CD4-positive, alpha-beta memory T cell (primary cell): ENCODE data around the gene RIPOR3. TPM values are rescaled to one million over a fixed set of nuclear protein-coding genes. Genes with fewer than 3 reads are reported as not detected.
"Not testable (repeated sequence)": the region's sequence is repeated elsewhere in the genome, so short reads cannot be mapped to it uniquely, and the experiment has no call there.

Source experiments
- CTCF ChIA-PET: fragments of 350-600 bp; sonication (Branson Sonifier 250); formaldehyde crosslinking; loops from one replicate; lab custom pipeline; 2021; ENCODE audit warnings: inconsistent platforms; ENCODE audit not compliant: partially characterized antibody; lab: Charles Lee
- POLR2A ChIA-PET: fragments of 350-600 bp; sonication (Branson Sonifier 250); formaldehyde crosslinking; loops from one replicate; lab custom pipeline; 2021; ENCODE audit not compliant: partially characterized antibody; lab: Charles Lee
- DNase-seq, 5 donors: peaks; one replicate each; pipeline versions ENCODE4 v3.0.0 to v3.0.0-alpha.2; 2020 to 2022; ENCODE audit warnings: mixed read lengths in 1 of 5
- H3K27ac ChIP-seq: one replicate; pipeline ENCODE4 v1.7.0; 2013; ENCODE audit warnings: low read depth, low read length
- H3K27me3 ChIP-seq: 2 replicates; pipeline ENCODE4 v1.7.0; 2013; ENCODE audit warnings: mild to moderate bottlenecking, low read length, moderate library complexity; ENCODE audit not compliant: insufficient read depth
- H3K36me3 ChIP-seq: 2 replicates; pipeline ENCODE4 v1.7.0; 2013; ENCODE audit warnings: mild to moderate bottlenecking, low read length, moderate library complexity; ENCODE audit not compliant: insufficient read depth
- H3K4me1 ChIP-seq: 2 replicates; pipeline ENCODE4 v1.7.0; 2013; ENCODE audit warnings: mild to moderate bottlenecking, low read length, moderate library complexity; ENCODE audit not compliant: insufficient read depth
- H3K4me3 ChIP-seq, 2 donors: one replicate each; pipeline ENCODE4 v1.7.0; 2013; ENCODE audit warnings: low read length in 2 of 2, mild to moderate bottlenecking in 1 of 2
- H3K9me3 ChIP-seq, 2 donors: one replicate each; pipeline ENCODE4 v1.7.0; 2013; ENCODE audit warnings: low read length in 2 of 2, control low read depth in 1 of 2; ENCODE audit not compliant: control insufficient read depth in 1 of 2
- H3K27ac Mint-ChIP-seq, 7 donors: one replicate each; pipeline ENCODE4 v1.8.0; 2020 to 2021; ENCODE audit warnings: mixed read lengths in 7 of 7, mild to moderate bottlenecking in 6 of 7, inconsistent platforms in 3 of 7, moderate library complexity in 3 of 7
- H3K27me3 Mint-ChIP-seq, 2 donors: one replicate each; pipeline ENCODE4 v1.8.0; 2020 to 2021; ENCODE audit warnings: mixed read lengths in 2 of 2
- H3K36me3 Mint-ChIP-seq, 2 donors: one replicate each; pipeline ENCODE4 v1.8.0; 2020 to 2021; ENCODE audit warnings: mixed read lengths in 2 of 2, inconsistent platforms in 1 of 2, mild to moderate bottlenecking in 1 of 2
- H3K4me1 Mint-ChIP-seq, 4 donors: one replicate each; pipeline ENCODE4 v1.8.0; 2020 to 2021; ENCODE audit warnings: mixed read lengths in 4 of 4, mild to moderate bottlenecking in 1 of 4
- H3K4me3 Mint-ChIP-seq, 8 donors: one replicate each; pipeline ENCODE4 v1.8.0; 2020 to 2021; ENCODE audit warnings: mixed read lengths in 8 of 8, mild to moderate bottlenecking in 7 of 8, moderate library complexity in 6 of 8, inconsistent platforms in 3 of 8
- H3K9me3 Mint-ChIP-seq, 8 donors: one replicate each; pipeline ENCODE4 v1.8.0; 2020 to 2021; ENCODE audit warnings: mixed read lengths in 8 of 8, mild to moderate bottlenecking in 5 of 8, inconsistent platforms in 3 of 8, moderate library complexity in 1 of 8
- intact Hi-C: fragments of 100-400 bp; cut with micrococcal nuclease; formaldehyde crosslinking; loops from one replicate; pipeline ENCODE4 v1.15.1; 2023
- polyA plus RNA-seq, 2 donors: library from polyadenylated mRNA; unstranded; fragments of 300-500 nt; fragmentation: Illumina TruSeq; gene quantifications; one replicate each; pipeline ENCODE4 v1.2.3, GENCODE V29; 2021
- total RNA-seq, 2 experiments: library from RNA; stranded (reverse); gene quantifications; one replicate each; pipeline ENCODE4 v1.2.3, GENCODE V29; 2021

RIPOR3 gene
- total and polyA plus RNA-seq, 4 experiments from 2014 or later, result 0.49 to 1.3 TPM; not detected in 2

- DNase-seq, result no peak
- Mint-ChIP-seq H3K9me3 (peaks cover 0 to 1% (median 0%) of the 10 kb centered on the region in 8 donors), H3K27me3 (no peaks in the 10 kb centered on the region), H3K4me1 (peaks cover 64 to 87% (median 77%) of the 10 kb centered on the region in 4 donors), H3K4me3 (peak overlapping the region in 7 of 8 donors; percentile 8 to 92 (median 22)), H3K36me3 (peaks cover 10 to 28% of the 10 kb centered on the region in 2 donors), H3K27ac (peak overlapping the region; percentile 7 to 89 (median 78))
- H3K36me3 ChIP-seq, result peaks cover 4% of the 10 kb centered on the region
- no peaks in the 10 kb centered on the region for H3K27me3 ChIP-seq
- H3K27ac ChIP-seq, result no peak overlapping the region
- H3K4me3 ChIP-seq, result no peak overlapping the region
- POLR2A ChIA-PET, result interaction anchor here (0.8 kb wide), 1 partner anchor 17 kb away, joined by 3 read pairs; no protein-coding TSS in a partner anchor
- intact Hi-C loops, result no loop called here
- CTCF ChIA-PET, result interaction anchor here (1.8 to 2.3 kb wide), 2 partner anchors 9 to 31 kb away, joined by 5 to 7 read pairs; no protein-coding TSS in a partner anchor
- H3K9me3 ChIP-seq, result no peaks in the 10 kb centered on the region
- peaks cover 93% of the 10 kb centered on the region for H3K4me1 ChIP-seq
Observed at GRCh38 chr20:50545126-50545525, 146.2 kb downstream of the RIPOR3 start.

GRCh38 chr20:50543326-50543725, 148.0 kb downstream of the RIPOR3 start:
- POLR2A ChIA-PET, result interaction anchor here (2.2 kb wide), 1 partner anchor 24 kb away, joined by 6 read pairs; no protein-coding TSS in a partner anchor

GRCh38 chr20:50541606-50542041, 149.7 kb downstream of the RIPOR3 start:
- Histone ChIP-seq H3K36me3 (no peaks in the 10 kb centered on the region), H3K9me3 (no peaks in the 10 kb centered on the region), H3K27me3 (no peaks in the 10 kb centered on the region), H3K4me1 (peaks cover 85% of the 10 kb centered on the region), H3K4me3 (no peak overlapping the region), H3K27ac (no peak overlapping the region)
- no peaks in the 10 kb centered on the region for H3K9me3 Mint-ChIP-seq
- H3K27me3 Mint-ChIP-seq, result no peaks in the 10 kb centered on the region
- peak overlapping the region; percentile 19 to 80 (median 33) for H3K27ac Mint-ChIP-seq
- ChIA-PET POLR2A (interaction anchor here (1.0 to 1.2 kb wide), 2 partner anchors 27 to 31 kb away, joined by 3 read pairs; partner anchors contain the start of gene PTPN1), CTCF (interaction anchor here (0.8 to 1.5 kb wide), 4 partner anchors 9 to 50 kb away, joined by 3 to 4 read pairs (median 3); no protein-coding TSS in a partner anchor)
- H3K36me3 Mint-ChIP-seq, result peaks cover 5 to 15% of the 10 kb centered on the region in 2 donors
- H3K4me1 Mint-ChIP-seq, result peaks cover 65 to 84% (median 76%) of the 10 kb centered on the region in 4 donors
- H3K4me3 Mint-ChIP-seq, result peak overlapping the region in 6 of 8 donors; percentile 10 to 43 (median 20)
- intact Hi-C loops, result no loop called here
- no peak for DNase-seq

More at GRCh38 chr20:50543326-50543725, 148.0 kb downstream of the RIPOR3 start:
- Mint-ChIP-seq H3K4me1 (peaks cover 62 to 88% (median 76%) of the 10 kb centered on the region in 4 donors), H3K4me3 (peak overlapping the region in 3 of 8 donors; percentile 45 to 71 (median 59)), H3K36me3 (peaks cover 5 to 21% of the 10 kb centered on the region in 2 donors), H3K27ac (peak overlapping the region in 4 of 7 donors; percentile 28 to 62 (median 38)), H3K27me3 (no peaks in the 10 kb centered on the region), H3K9me3 (peaks cover 0 to 1% (median 0%) of the 10 kb centered on the region in 8 donors)
- H3K4me1 ChIP-seq, result peaks cover 91% of the 10 kb centered on the region
- H3K27ac ChIP-seq, result no peak overlapping the region
- H3K36me3 ChIP-seq, result peaks cover 1% of the 10 kb centered on the region
- no peak overlapping the region for H3K4me3 ChIP-seq
- no peaks in the 10 kb centered on the region for H3K27me3 ChIP-seq
- no peaks in the 10 kb centered on the region for H3K9me3 ChIP-seq
- DNase-seq, result no peak
- intact Hi-C loops, result no loop called here
- CTCF ChIA-PET, result interaction anchor here (1.7 kb wide), 1 partner anchor 39 kb away, joined by 4 read pairs; no protein-coding TSS in a partner anchor

- peak overlapping the region in 5 of 8 donors; percentile 10 to 43 (median 13) for H3K4me3 Mint-ChIP-seq
- ChIA-PET CTCF (interaction anchor here (0.8 to 1.5 kb wide), 4 partner anchors 10 to 35 kb away, joined by 3 to 4 read pairs (median 3); no protein-coding TSS in a partner anchor), POLR2A (interaction anchor here (1.2 to 1.3 kb wide), 2 partner anchors 15 to 27 kb away, joined by 3 to 4 read pairs; no protein-coding TSS in a partner anchor)
- H3K27me3 Mint-ChIP-seq, result no peaks in the 10 kb centered on the region
- Histone ChIP-seq H3K4me1 (peaks cover 83% of the 10 kb centered on the region), H3K4me3 (no peak overlapping the region), H3K27ac (no peak overlapping the region), H3K27me3 (no peaks in the 10 kb centered on the region), H3K36me3 (no peaks in the 10 kb centered on the region), H3K9me3 (no peaks in the 10 kb centered on the region)
- DNase-seq, result no peak
- H3K27ac Mint-ChIP-seq, result peak overlapping the region; percentile 19 to 80 (median 48)
- intact Hi-C loops, result no loop called here
- peaks cover 63 to 82% (median 74%) of the 10 kb centered on the region in 4 donors for H3K4me1 Mint-ChIP-seq
- H3K9me3 Mint-ChIP-seq, result no peaks in the 10 kb centered on the region
- H3K36me3 Mint-ChIP-seq, result peaks cover 8 to 15% of the 10 kb centered on the region in 2 donors
Observed at GRCh38 chr20:50540620-50541605, 150.4 kb downstream of the RIPOR3 start.

GRCh38 chr20:50539798-50540197, 151.5 kb downstream of the RIPOR3 start:
- peaks cover 85% of the 10 kb centered on the region for H3K4me1 ChIP-seq
- POLR2A ChIA-PET, result interaction anchor here (1.3 kb wide), 1 partner anchor 14 kb away, joined by 4 read pairs; no protein-coding TSS in a partner anchor
- H3K4me3 Mint-ChIP-seq, DNase-seq, H3K27me3 ChIP-seq, CTCF ChIA-PET, H3K9me3 ChIP-seq, H3K36me3 ChIP-seq, intact Hi-C loops, H3K27ac Mint-ChIP-seq, H3K4me3 ChIP-seq, H3K27ac ChIP-seq, H3K9me3 Mint-ChIP-seq, H3K27me3 Mint-ChIP-seq: not testable (repeated sequence)
- Mint-ChIP-seq H3K36me3 (peaks cover 12 to 22% of the 10 kb centered on the region in 2 donors), H3K4me1 (peaks cover 63 to 84% (median 75%) of the 10 kb centered on the region in 4 donors)

GRCh38 chr20:50538276-50538675, 153.1 kb downstream of the RIPOR3 start:
- no peaks in the 10 kb centered on the region for H3K27me3 ChIP-seq
- intact Hi-C loops, result no loop called here
- H3K4me3 ChIP-seq, result no peak overlapping the region
- DNase-seq, result no peak
- Mint-ChIP-seq H3K27ac (peak overlapping the region in 5 of 7 donors; percentile 9 to 79 (median 61)), H3K9me3 (no peaks in the 10 kb centered on the region), H3K36me3 (peaks cover 12 to 25% of the 10 kb centered on the region in 2 donors), H3K4me1 (peaks cover 62 to 88% (median 76%) of the 10 kb centered on the region in 4 donors), H3K4me3 (peak overlapping the region in 5 of 8 donors; percentile 32 to 60 (median 35)), H3K27me3 (no peaks in the 10 kb centered on the region)
- POLR2A ChIA-PET, result interaction anchor here (1.4 to 1.9 kb wide), 3 partner anchors 9 to 22 kb away, joined by 4 to 7 read pairs (median 4); no protein-coding TSS in a partner anchor
- peaks cover 87% of the 10 kb centered on the region for H3K4me1 ChIP-seq
- H3K9me3 ChIP-seq, result no peaks in the 10 kb centered on the region
- CTCF ChIA-PET, result interaction anchor here (0.8 to 1.8 kb wide), 6 partner anchors 10 to 41 kb away, joined by 3 to 5 read pairs (median 3); no protein-coding TSS in a partner anchor
- no peak overlapping the region for H3K27ac ChIP-seq
- no peaks in the 10 kb centered on the region for H3K36me3 ChIP-seq
